SK-N-SH (cell line): Measurements from ENCODE around the gene CDH22. TPM values are rescaled to one million over a fixed set of nuclear protein-coding genes. Genes with fewer than 3 reads are reported as not detected.
A peak's percentile ranks its signal among the peaks of the same experiment; 100 is the strongest.

Experiments used
- CTCF ChIA-PET: fragments of 300-600, 350-600 bp; formaldehyde crosslinking; extraction: SDS; loops from one replicate; lab custom pipeline; 2021; lab: Yijun Ruan, JAX
- POLR2A ChIA-PET: fragments of 350-600 bp; sonication (Branson Sonifier 250); formaldehyde crosslinking; extraction: SDS; loops from one replicate; lab custom pipeline; 2020; ENCODE audit warnings: antibody characterized with exemption, inconsistent platforms; lab: Yijun Ruan, JAX
- DNase-seq: peaks from one replicate; pipeline ENCODE4 v3.0.0; 2012
- H2AFZ ChIP-seq: fragments of 200-600 bp; sonication (generic); 2 replicates; pipeline ENCODE4 v1.8.1; 2016; ENCODE audit warnings: antibody characterized with exemption, mild to moderate bottlenecking, low read depth
- H3F3A ChIP-seq: fragments of 200-600 bp; sonication (generic); replicated peaks from 2 replicates; pipeline ENCODE3; 2016; ENCODE audit warnings: antibody characterized with exemption, mild to moderate bottlenecking; ENCODE audit not compliant: insufficient read depth
- H3K27ac ChIP-seq, 2 experiments: fragments of 200-500 bp in 1 of 2; fragments of 200-600 bp in 1 of 2; sonication (Bioruptor generic) in 1 of 2; sonication (generic), shearing (Covaris generic) in 1 of 2; 2 replicates each; pipeline versions ENCODE4 v1.5.1 to v1.6.1; 2014 to 2016; ENCODE audit warnings: low read depth in 2 of 2, inconsistent platforms in 1 of 2, low read length in 1 of 2, mild to moderate bottlenecking in 1 of 2, mixed read lengths in 1 of 2
- H3K27me3 ChIP-seq: fragments of 200-600 bp; sonication (generic), shearing (Covaris generic); 2 replicates; pipeline ENCODE4 v1.6.1; 2016; ENCODE audit warnings: mixed run types; ENCODE audit not compliant: insufficient read depth
- H3K36me3 ChIP-seq, 2 experiments: fragments of 200-500 bp in 1 of 2; fragments of 200-600 bp in 1 of 2; sonication (Bioruptor generic) in 1 of 2; sonication (generic) in 1 of 2; replicated peaks in 1 of 2; 2 replicates each; pipeline versions ENCODE3 to v1.5.1; 2014 to 2016; ENCODE audit warnings: low read length in 1 of 2, mild to moderate bottlenecking in 1 of 2; ENCODE audit not compliant: insufficient read depth in 2 of 2, control insufficient read depth in 1 of 2
- H3K4me1 ChIP-seq, 2 experiments: fragments of 200-500 bp in 1 of 2; fragments of 200-600 bp in 1 of 2; sonication (Bioruptor generic) in 1 of 2; sonication (generic), shearing (Covaris generic) in 1 of 2; 2 replicates each; pipeline versions ENCODE4 v1.5.1 to v1.6.1; 2014 to 2016; ENCODE audit warnings: low read depth in 1 of 2, low read length in 1 of 2, mixed run types in 1 of 2; ENCODE audit not compliant: insufficient read depth in 2 of 2, control insufficient read depth in 1 of 2
- H3K4me2 ChIP-seq: fragments of 200-600 bp; sonication (generic), shearing (Covaris generic); 2 replicates; pipeline ENCODE4 v1.6.1; 2017; ENCODE audit warnings: mixed run types
- H3K4me3 ChIP-seq, 2 experiments: fragments of 200-500 bp in 1 of 2; fragments of 200-600 bp in 1 of 2; sonication (Bioruptor generic) in 1 of 2; sonication (generic), shearing (Covaris generic) in 1 of 2; 2 replicates each; pipeline versions ENCODE4 v1.5.1 to v1.8.1; 2014 to 2016; ENCODE audit warnings: low read depth in 2 of 2, inconsistent platforms in 1 of 2, low read length in 1 of 2, mild to moderate bottlenecking in 1 of 2, mixed read lengths in 1 of 2, moderate library complexity in 1 of 2
- H3K79me2 ChIP-seq: fragments of 200-600 bp; sonication (generic); 2 replicates; pipeline ENCODE4 v1.8.1; 2017; ENCODE audit warnings: mild to moderate bottlenecking; ENCODE audit not compliant: insufficient read depth
- H3K9ac ChIP-seq: fragments of 200-600 bp; sonication (generic); 2 replicates; pipeline ENCODE4 v1.6.1; 2017; ENCODE audit warnings: mixed run types
- H3K9me2 ChIP-seq: fragments of 200-600 bp; sonication (generic); 2 replicates; pipeline ENCODE4 v1.6.1; 2017; ENCODE audit warnings: mixed run types
- H3K9me3 ChIP-seq: fragments of 200-600 bp; sonication (generic); 2 replicates; pipeline ENCODE4 v1.6.1; 2017; ENCODE audit warnings: mixed run types, mild to moderate bottlenecking, moderate library complexity
- H4K20me1 ChIP-seq: fragments of 200-600 bp; sonication (generic); 2 replicates; pipeline ENCODE4 v1.6.1; 2017; ENCODE audit warnings: mild to moderate bottlenecking, mixed run types; ENCODE audit not compliant: insufficient read depth
- EZH2phosphoT487 ChIP-seq: fragments of 200-600 bp; sonication (generic); IDR thresholded peaks from 2 replicates; pipeline ENCODE4 v1.6.1; 2017; ENCODE audit warnings: low read depth, mixed run types, mild to moderate bottlenecking, antibody characterized with exemption, moderate library complexity, borderline replicate concordance
- FOSL2 ChIP-seq: IDR thresholded peaks from 2 replicates; pipeline ENCODE4 v1.4.0; 2012; ENCODE audit warnings: low read depth, mild to moderate bottlenecking, moderate library complexity, borderline replicate concordance
- JUND ChIP-seq: IDR thresholded peaks from 2 replicates; pipeline ENCODE4 v1.4.0; 2012
- MXI1 ChIP-seq: IDR thresholded peaks from 2 replicates; pipeline ENCODE4 v1.6.1; 2012; ENCODE audit warnings: mild to moderate bottlenecking, low read depth, low read length, improper control_type of control experiment
- POLR2AphosphoS5 ChIP-seq: IDR thresholded peaks from 2 replicates; pipeline ENCODE4 v1.6.1; 2012; ENCODE audit warnings: low read depth, low read length
- RAD21 ChIP-seq: IDR thresholded peaks from 2 replicates; pipeline ENCODE4 v1.6.1; 2012; ENCODE audit warnings: mild to moderate bottlenecking, low read length
- RCOR1 ChIP-seq: fragments of 150-350 bp; IDR thresholded peaks from 2 replicates; pipeline ENCODE4 v1.6.1; 2017; ENCODE audit warnings: antibody characterized with exemption, low read length
- RFX5 ChIP-seq: IDR thresholded peaks from 2 replicates; pipeline ENCODE4 v1.6.1; 2012; ENCODE audit warnings: mild to moderate bottlenecking, improper control_type of control experiment, low read length
- SIN3A ChIP-seq: IDR thresholded peaks from 2 replicates; pipeline ENCODE4 v1.6.1; 2012; ENCODE audit warnings: low read depth, mild to moderate bottlenecking, low read length, moderate library complexity, borderline replicate concordance
- SMC3 ChIP-seq: IDR thresholded peaks from 2 replicates; pipeline ENCODE4 v1.6.1; 2012; ENCODE audit warnings: low read depth, low read length, improper control_type of control experiment
- TAF1 ChIP-seq: IDR thresholded peaks from 2 replicates; pipeline ENCODE4 v1.6.1; 2012; ENCODE audit warnings: low read depth, mild to moderate bottlenecking, low read length, moderate library complexity, borderline replicate concordance
- TCF12 ChIP-seq: IDR thresholded peaks from 2 replicates; pipeline ENCODE4 v1.4.0; 2012
- WGBS: methylation state at CpG from one replicate; pipeline ENCODE4 v1.1.6; 2017; ENCODE audit warnings: low lambda C conversion rate; 5-methylcytosine and 5-hydroxymethylcytosine counted together
- polyA plus RNA-seq, 3 experiments: library from polyadenylated mRNA; depleted of rRNA; stranded (reverse); fragments of >200 nt; gene quantifications; 2 replicates each; pipeline ENCODE4 v1.2.3, GENCODE V29; 2012
- TF ChIP-seq, protein P1 (sequence below): IDR thresholded peaks from 2 replicates; pipeline ENCODE4 v1.4.0; 2012; ENCODE audit warnings: low read depth
- TF ChIP-seq, protein P2 (sequence below): fragments of 150-350 bp; IDR thresholded peaks from 2 replicates; pipeline ENCODE4 v1.6.1; 2017; ENCODE audit warnings: antibody characterized with exemption, low read length, low read depth, borderline replicate concordance
- TF ChIP-seq, protein P3 (sequence below): fragments of 150-350 bp; IDR thresholded peaks from 2 replicates; pipeline ENCODE4 v1.6.1; 2016; ENCODE audit warnings: mild to moderate bottlenecking, low read depth, low read length
- TF ChIP-seq, protein P4 (sequence below): IDR thresholded peaks from 2 replicates; pipeline ENCODE4 v1.6.1; 2012; ENCODE audit warnings: mild to moderate bottlenecking, low read depth, low read length, moderate library complexity

CDH22 gene
- polyA plus RNA-seq, 1 of the 3 experiments (the other 2 are of a cell fraction), result not detected

DNA sequence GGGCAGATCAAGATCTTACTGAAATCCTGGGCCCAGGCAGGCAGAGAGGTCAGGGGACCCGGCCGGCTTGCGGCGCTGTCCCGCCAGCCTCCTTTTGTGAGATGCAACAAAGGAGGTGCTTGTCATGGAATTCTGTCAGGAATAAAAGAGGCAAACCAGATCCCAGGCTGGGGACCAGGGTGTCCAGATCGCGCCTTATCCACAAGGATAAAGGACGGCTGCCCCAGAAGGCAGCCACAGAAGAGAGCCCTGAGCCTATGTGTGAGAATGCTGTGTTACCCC, 42.6 kb upstream of the CDH22 start:
- H3K27me3 ChIP-seq, result no peaks in the 10 kb centered on the region
- H3K4me1 ChIP-seq, result peaks cover 16 to 55% of the 10 kb centered on the region in 2 experiments; a peak in 3 of 4 replicates
- TF ChIP-seq, protein P1, sequence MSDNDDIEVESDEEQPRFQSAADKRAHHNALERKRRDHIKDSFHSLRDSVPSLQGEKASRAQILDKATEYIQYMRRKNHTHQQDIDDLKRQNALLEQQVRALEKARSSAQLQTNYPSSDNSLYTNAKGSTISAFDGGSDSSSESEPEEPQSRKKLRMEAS, result no peak
- TF ChIP-seq, protein P2, sequence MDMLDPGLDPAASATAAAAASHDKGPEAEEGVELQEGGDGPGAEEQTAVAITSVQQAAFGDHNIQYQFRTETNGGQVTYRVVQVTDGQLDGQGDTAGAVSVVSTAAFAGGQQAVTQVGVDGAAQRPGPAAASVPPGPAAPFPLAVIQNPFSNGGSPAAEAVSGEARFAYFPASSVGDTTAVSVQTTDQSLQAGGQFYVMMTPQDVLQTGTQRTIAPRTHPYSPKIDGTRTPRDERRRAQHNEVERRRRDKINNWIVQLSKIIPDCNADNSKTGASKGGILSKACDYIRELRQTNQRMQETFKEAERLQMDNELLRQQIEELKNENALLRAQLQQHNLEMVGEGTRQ, result no peak
- TF ChIP-seq FOSL2, result no peak
- no peak for TF ChIP-seq SIN3A
- no peak for TF ChIP-seq RFX5
- TF ChIP-seq RCOR1, result no peak
- no peak for TF ChIP-seq JUND
- TF ChIP-seq SMC3, result no peak
- no peak for TF ChIP-seq POLR2AphosphoS5
- no peak for TF ChIP-seq TCF12
- no peak for TF ChIP-seq TAF1
- TF ChIP-seq EZH2phosphoT487, result no peak
- TF ChIP-seq, protein P3, sequence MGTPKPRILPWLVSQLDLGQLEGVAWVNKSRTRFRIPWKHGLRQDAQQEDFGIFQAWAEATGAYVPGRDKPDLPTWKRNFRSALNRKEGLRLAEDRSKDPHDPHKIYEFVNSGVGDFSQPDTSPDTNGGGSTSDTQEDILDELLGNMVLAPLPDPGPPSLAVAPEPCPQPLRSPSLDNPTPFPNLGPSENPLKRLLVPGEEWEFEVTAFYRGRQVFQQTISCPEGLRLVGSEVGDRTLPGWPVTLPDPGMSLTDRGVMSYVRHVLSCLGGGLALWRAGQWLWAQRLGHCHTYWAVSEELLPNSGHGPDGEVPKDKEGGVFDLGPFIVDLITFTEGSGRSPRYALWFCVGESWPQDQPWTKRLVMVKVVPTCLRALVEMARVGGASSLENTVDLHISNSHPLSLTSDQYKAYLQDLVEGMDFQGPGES, result no peak
- no peak for TF ChIP-seq MXI1
- no peak for TF ChIP-seq RAD21
- TF ChIP-seq, protein P4, sequence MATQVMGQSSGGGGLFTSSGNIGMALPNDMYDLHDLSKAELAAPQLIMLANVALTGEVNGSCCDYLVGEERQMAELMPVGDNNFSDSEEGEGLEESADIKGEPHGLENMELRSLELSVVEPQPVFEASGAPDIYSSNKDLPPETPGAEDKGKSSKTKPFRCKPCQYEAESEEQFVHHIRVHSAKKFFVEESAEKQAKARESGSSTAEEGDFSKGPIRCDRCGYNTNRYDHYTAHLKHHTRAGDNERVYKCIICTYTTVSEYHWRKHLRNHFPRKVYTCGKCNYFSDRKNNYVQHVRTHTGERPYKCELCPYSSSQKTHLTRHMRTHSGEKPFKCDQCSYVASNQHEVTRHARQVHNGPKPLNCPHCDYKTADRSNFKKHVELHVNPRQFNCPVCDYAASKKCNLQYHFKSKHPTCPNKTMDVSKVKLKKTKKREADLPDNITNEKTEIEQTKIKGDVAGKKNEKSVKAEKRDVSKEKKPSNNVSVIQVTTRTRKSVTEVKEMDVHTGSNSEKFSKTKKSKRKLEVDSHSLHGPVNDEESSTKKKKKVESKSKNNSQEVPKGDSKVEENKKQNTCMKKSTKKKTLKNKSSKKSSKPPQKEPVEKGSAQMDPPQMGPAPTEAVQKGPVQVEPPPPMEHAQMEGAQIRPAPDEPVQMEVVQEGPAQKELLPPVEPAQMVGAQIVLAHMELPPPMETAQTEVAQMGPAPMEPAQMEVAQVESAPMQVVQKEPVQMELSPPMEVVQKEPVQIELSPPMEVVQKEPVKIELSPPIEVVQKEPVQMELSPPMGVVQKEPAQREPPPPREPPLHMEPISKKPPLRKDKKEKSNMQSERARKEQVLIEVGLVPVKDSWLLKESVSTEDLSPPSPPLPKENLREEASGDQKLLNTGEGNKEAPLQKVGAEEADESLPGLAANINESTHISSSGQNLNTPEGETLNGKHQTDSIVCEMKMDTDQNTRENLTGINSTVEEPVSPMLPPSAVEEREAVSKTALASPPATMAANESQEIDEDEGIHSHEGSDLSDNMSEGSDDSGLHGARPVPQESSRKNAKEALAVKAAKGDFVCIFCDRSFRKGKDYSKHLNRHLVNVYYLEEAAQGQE, result no peak
- peak overlapping the region; percentile 64 for H3K9ac ChIP-seq
- peaks cover 12% of the 10 kb centered on the region for H3F3A ChIP-seq
- H2AFZ ChIP-seq, result no peak overlapping the region
- no peaks in the 10 kb centered on the region for H3K9me3 ChIP-seq
- 87% methylated on average over 3 of the region's 8 CpGs for WGBS
- H3K79me2 ChIP-seq, result no peaks in the 10 kb centered on the region
- POLR2A ChIA-PET, result no interaction called here
- no peaks in the 10 kb centered on the region for H3K9me2 ChIP-seq
- peaks cover 16 to 28% of the 10 kb centered on the region in 2 experiments for H3K36me3 ChIP-seq
- no peaks in the 10 kb centered on the region for H4K20me1 ChIP-seq
- CTCF ChIA-PET, result interaction anchor here (5.7 to 11.6 kb wide), 3 partner anchors 39 to 219 kb away, joined by 59 to 219 read pairs (median 190); partner anchors contain the start of gene CDH22
- DNase-seq, result no peak
- peak overlapping the region; percentile 69; the same call in 1 of the 2 replicates for H3K4me2 ChIP-seq
- H3K27ac ChIP-seq, result peak overlapping the region; percentile 36 to 81
- H3K4me3 ChIP-seq, result no peak overlapping the region
